ENCODE data around the gene LOX. TPM values are rescaled to one million over a fixed set of nuclear protein-coding genes. Genes with fewer than 3 reads are reported as not detected.

The LOX gene
- total RNA-seq, 1 experiment from 2014 or later = 0.12 TPM

GRCh38 chr5:122056913-122057312 is 21.1 kb downstream of the LOX start:
- no peak overlapping the region for H3K9ac ChIP-seq (ENCODE audit: low read length)
- BruUV-seq (replicated peaks) = no TSS peak
- ChIA-PET RAD21 (ENCODE audit: low non-redundant PET in 1 of 2, low total read pairs in 2 of 2, uncharacterized antibody in 2 of 2, unreplicated experiment in 2 of 2) (no interaction called here), POLR2A (no interaction called here), CTCF (no interaction called here)
- H3K79me2 ChIP-seq (ENCODE audit: insufficient read depth, low read length) = no peaks in the 10 kb centered on the region
- H3K4me3 ChIP-seq (replicated peaks in 1 of 2; ENCODE audit: low read depth in 1 of 2, low read length in 2 of 2) = no peak overlapping the region
- no peaks in the 10 kb centered on the region for H4K20me1 ChIP-seq (ENCODE audit: insufficient read depth)
- no peaks in the 10 kb centered on the region for H3K9me3 ChIP-seq (ENCODE audit: control insufficient read depth in 1 of 2, insufficient read depth in 1 of 2, low read depth in 1 of 2, low read length in 2 of 2)
- no peaks in the 10 kb centered on the region for H3K27me3 ChIP-seq (ENCODE audit: insufficient read depth, low read length)
- intact Hi-C loops (cut with micrococcal nuclease) = no loop called here
- ATAC-seq (no peak), DNase-seq (ENCODE audit: low read depth, low spot score) (no peak)
- H2AFZ ChIP-seq (ENCODE audit: low read depth, low read length, poor library complexity, severe bottlenecking) = no peak overlapping the region
- H3K27ac ChIP-seq (ENCODE audit: low read depth, low read length) = no peak overlapping the region
- H3K4me1 ChIP-seq (ENCODE audit: control insufficient read depth in 1 of 2, insufficient read depth in 2 of 2, low read length in 2 of 2) = no peaks in the 10 kb centered on the region
- no peaks in the 10 kb centered on the region for H3K36me3 ChIP-seq (ENCODE audit: control insufficient read depth in 1 of 2, insufficient read depth in 2 of 2, low read length in 2 of 2)
- H3K9me2 ChIP-seq (ENCODE audit: insufficient read depth) = no peaks in the 10 kb centered on the region
- TF ChIP-seq SRF (IDR thresholded peaks at IDR 0.05; ENCODE audit: low read depth) = no peak
- TF ChIP-seq, protein P1, sequence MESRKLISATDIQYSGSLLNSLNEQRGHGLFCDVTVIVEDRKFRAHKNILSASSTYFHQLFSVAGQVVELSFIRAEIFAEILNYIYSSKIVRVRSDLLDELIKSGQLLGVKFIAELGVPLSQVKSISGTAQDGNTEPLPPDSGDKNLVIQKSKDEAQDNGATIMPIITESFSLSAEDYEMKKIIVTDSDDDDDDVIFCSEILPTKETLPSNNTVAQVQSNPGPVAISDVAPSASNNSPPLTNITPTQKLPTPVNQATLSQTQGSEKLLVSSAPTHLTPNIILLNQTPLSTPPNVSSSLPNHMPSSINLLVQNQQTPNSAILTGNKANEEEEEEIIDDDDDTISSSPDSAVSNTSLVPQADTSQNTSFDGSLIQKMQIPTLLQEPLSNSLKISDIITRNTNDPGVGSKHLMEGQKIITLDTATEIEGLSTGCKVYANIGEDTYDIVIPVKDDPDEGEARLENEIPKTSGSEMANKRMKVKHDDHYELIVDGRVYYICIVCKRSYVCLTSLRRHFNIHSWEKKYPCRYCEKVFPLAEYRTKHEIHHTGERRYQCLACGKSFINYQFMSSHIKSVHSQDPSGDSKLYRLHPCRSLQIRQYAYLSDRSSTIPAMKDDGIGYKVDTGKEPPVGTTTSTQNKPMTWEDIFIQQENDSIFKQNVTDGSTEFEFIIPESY (IDR thresholded peaks at IDR 0.05; ENCODE audit: extremely low read depth, insufficient replicate concordance, low read length) = no peak
- TF ChIP-seq EZH2phosphoT487 (IDR thresholded peaks at IDR 0.05; ENCODE audit: borderline replicate concordance) = no peak
- TF ChIP-seq SIN3A (IDR thresholded peaks at IDR 0.05; ENCODE audit: low read depth) = no peak
- TF ChIP-seq FOSL1 (IDR thresholded peaks at IDR 0.05; ENCODE audit: low read depth) = no peak
- TF ChIP-seq ELF1 (IDR thresholded peaks at IDR 0.05; ENCODE audit: borderline replicate concordance, low read depth) = no peak
- TF ChIP-seq EGR1 (IDR thresholded peaks at IDR 0.05; ENCODE audit: low read depth) = no peak
- no peak for TF ChIP-seq YY1 (IDR thresholded peaks at IDR 0.05; ENCODE audit: extremely low read depth, insufficient replicate concordance, low read depth, low read length)
- TF ChIP-seq POLR2AphosphoS5 (IDR thresholded peaks at IDR 0.05; ENCODE audit: low read depth, low read length) = no peak
- no peak for TF ChIP-seq SP1 (IDR thresholded peaks at IDR 0.05; ENCODE audit: low read depth)
- TF ChIP-seq CEBPB (IDR thresholded peaks at IDR 0.05; ENCODE audit: low read depth) = no peak
- no peak for TF ChIP-seq RAD21 (IDR thresholded peaks at IDR 0.05; ENCODE audit: low read depth)
- no peak for TF ChIP-seq CBX3 (IDR thresholded peaks at IDR 0.05; ENCODE audit: low read depth)
- no peak for TF ChIP-seq CTCF (IDR thresholded peaks at IDR 0.05 in 2 of 3, conservative IDR thresholded peaks at IDR 0.05 in 1 of 3; ENCODE audit: borderline replicate concordance in 1 of 3, insufficient read depth in 1 of 3, low read depth in 2 of 3, low read length in 2 of 3)
- H3K4me2 ChIP-seq (ENCODE audit: low read length) = no peak overlapping the region
